ENCODE data around the gene FCMR. TPM values are rescaled to one million over a fixed set of nuclear protein-coding genes. Genes with fewer than 3 reads are reported as not detected.

Gene FCMR
- total and polyA plus RNA-seq, 2 experiments from 2014 or later, result not detected

GRCh38 chr1:206935491-206936067, 13.8 kb upstream of the FCMR start:
- no peaks in the 10 kb centered on the region for H3K4me1 ChIP-seq (ENCODE audit: low read depth)
- no peak overlapping the region for H3K4me3 ChIP-seq
- no peaks in the 10 kb centered on the region for H3K9me3 ChIP-seq (ENCODE audit: low read depth)
- H3K36me3 ChIP-seq, result no peaks in the 10 kb centered on the region
- TF ChIP-seq, protein P1, sequence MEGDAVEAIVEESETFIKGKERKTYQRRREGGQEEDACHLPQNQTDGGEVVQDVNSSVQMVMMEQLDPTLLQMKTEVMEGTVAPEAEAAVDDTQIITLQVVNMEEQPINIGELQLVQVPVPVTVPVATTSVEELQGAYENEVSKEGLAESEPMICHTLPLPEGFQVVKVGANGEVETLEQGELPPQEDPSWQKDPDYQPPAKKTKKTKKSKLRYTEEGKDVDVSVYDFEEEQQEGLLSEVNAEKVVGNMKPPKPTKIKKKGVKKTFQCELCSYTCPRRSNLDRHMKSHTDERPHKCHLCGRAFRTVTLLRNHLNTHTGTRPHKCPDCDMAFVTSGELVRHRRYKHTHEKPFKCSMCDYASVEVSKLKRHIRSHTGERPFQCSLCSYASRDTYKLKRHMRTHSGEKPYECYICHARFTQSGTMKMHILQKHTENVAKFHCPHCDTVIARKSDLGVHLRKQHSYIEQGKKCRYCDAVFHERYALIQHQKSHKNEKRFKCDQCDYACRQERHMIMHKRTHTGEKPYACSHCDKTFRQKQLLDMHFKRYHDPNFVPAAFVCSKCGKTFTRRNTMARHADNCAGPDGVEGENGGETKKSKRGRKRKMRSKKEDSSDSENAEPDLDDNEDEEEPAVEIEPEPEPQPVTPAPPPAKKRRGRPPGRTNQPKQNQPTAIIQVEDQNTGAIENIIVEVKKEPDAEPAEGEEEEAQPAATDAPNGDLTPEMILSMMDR (IDR thresholded peaks at IDR 0.05; ENCODE audit: low read depth, low read length), result peak; percentile 74
- no peaks in the 10 kb centered on the region for H3K27me3 ChIP-seq
- no peak overlapping the region for H3K27ac ChIP-seq
- peak; percentile 62 to 68 for DNase-seq (ENCODE audit: low read depth in 1 of 2, low spot score in 1 of 2)

- peak; percentile 29 to 37 for DNase-seq (ENCODE audit: low read depth in 1 of 2, low spot score in 1 of 2)
- TF ChIP-seq, protein P1 (IDR thresholded peaks at IDR 0.05; ENCODE audit: low read depth, low read length), result peak; percentile 65
- no peaks in the 10 kb centered on the region for H3K9me3 ChIP-seq (ENCODE audit: low read depth)
- H3K4me3 ChIP-seq, result no peak overlapping the region
- H3K36me3 ChIP-seq, result no peaks in the 10 kb centered on the region
- H3K27me3 ChIP-seq, result no peaks in the 10 kb centered on the region
- H3K4me1 ChIP-seq (ENCODE audit: low read depth), result no peaks in the 10 kb centered on the region
- H3K27ac ChIP-seq, result no peak overlapping the region
Measured at GRCh38 chr1:206933333-206933945, 11.7 kb upstream of the FCMR start.

DNA sequence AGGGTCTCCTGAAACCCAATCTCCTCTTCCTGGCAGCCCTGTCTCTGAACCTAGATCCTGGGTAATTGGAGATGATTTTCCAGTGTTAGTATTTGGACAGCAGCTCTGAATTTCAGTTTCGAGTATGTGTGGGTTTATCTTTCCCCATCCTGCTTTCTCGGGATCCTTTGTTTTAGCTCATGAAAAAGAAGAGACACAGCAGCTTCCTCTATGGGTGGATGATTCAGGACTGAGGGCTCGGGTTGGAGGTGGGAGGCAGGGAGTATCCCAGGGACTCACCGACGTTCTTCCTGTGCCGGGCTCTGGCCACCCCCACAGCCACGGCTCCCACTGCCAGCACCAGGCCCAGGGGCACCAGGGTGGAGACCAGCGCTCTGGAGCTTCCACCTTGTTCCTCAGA, 10.4 kb upstream of the FCMR start:
- Histone ChIP-seq H3K27ac (no peak overlapping the region), H3K36me3 (no peaks in the 10 kb centered on the region), H3K9me3 (ENCODE audit: low read depth) (no peaks in the 10 kb centered on the region), H3K27me3 (no peaks in the 10 kb centered on the region), H3K4me1 (ENCODE audit: low read depth) (no peaks in the 10 kb centered on the region), H3K4me3 (no peak overlapping the region)
- TF ChIP-seq, protein P1 (IDR thresholded peaks at IDR 0.05; ENCODE audit: low read depth, low read length), result no peak
- DNase-seq (ENCODE audit: low read depth in 1 of 2, low spot score in 1 of 2), result no peak

- Histone ChIP-seq H3K4me3 (no peak overlapping the region), H3K9me3 (ENCODE audit: low read depth) (no peaks in the 10 kb centered on the region), H3K4me1 (ENCODE audit: low read depth) (no peaks in the 10 kb centered on the region), H3K36me3 (no peaks in the 10 kb centered on the region), H3K27me3 (no peaks in the 10 kb centered on the region), H3K27ac (no peak overlapping the region)
- no peak for DNase-seq (ENCODE audit: low read depth in 1 of 2, low spot score in 1 of 2)
- TF ChIP-seq, protein P1 (IDR thresholded peaks at IDR 0.05; ENCODE audit: low read depth, low read length), result peak; percentile 11
Measured at GRCh38 chr1:206931709-206932108, 10.0 kb upstream of the FCMR start.

DNA sequence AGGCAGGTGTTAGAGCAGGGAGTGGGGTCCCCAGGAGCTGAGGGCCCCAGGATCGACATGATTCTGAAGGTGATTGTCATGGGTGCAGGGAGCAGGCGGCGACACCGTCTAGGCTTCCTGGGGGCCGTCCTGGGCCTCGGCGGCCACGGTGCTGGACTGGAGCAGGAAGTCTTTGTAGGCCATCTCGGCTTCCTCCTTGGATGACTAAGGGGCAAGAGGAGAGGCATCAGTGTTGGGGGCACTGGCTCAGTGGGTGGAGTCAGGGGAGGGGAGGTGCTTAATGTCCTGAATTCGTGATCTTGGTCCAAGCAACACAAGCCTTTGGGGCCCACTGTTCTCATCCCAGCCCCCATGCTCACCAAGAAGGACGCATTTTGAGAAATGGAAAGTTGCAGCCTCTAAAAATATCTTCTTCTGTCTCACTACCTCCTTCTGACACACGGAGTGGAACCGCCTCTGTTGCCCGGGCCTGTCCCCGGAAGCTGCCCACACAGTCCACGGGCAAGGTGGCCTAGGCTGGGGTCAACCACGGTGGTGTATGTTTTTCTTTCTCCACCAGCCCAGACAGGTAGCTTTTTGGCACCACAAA, 8.6 kb upstream of the FCMR start:
- no peaks in the 10 kb centered on the region for H3K4me1 ChIP-seq (ENCODE audit: low read depth)
- TF ChIP-seq, protein P1 (IDR thresholded peaks at IDR 0.05; ENCODE audit: low read depth, low read length), result no peak

More for the DNA sequence above, 8.6 kb upstream of the FCMR start:
- DNase-seq (ENCODE audit: low read depth in 1 of 2, low spot score in 1 of 2), result no peak
- H3K27ac ChIP-seq, result no peak overlapping the region
- no peaks in the 10 kb centered on the region for H3K36me3 ChIP-seq
- H3K9me3 ChIP-seq (ENCODE audit: low read depth), result no peaks in the 10 kb centered on the region
- no peaks in the 10 kb centered on the region for H3K27me3 ChIP-seq
- no peak overlapping the region for H3K4me3 ChIP-seq

All from cardiac muscle cell (in vitro differentiated cells and primary cell).